Neural cell (in vitro differentiated cells): Measurements from ENCODE around the gene DIDO1.

Source experiments
- CTCF ChIP-seq: fragments of 450-650 bp; IDR thresholded peaks from 2 replicates; pipeline ENCODE4 v1.5.1; 2014; ENCODE audit warnings: antibody characterized with exemption, mild to moderate bottlenecking, moderate library complexity; ENCODE audit not compliant: poor library complexity, severe bottlenecking
- EZH2 ChIP-seq: fragments of 200-600, 300-800 bp; shearing (Covaris generic), sonication (generic); IDR thresholded peaks from 2 replicates; pipeline ENCODE4 v1.6.1; 2014; ENCODE audit warnings: antibody characterized with exemption, low read length, borderline replicate concordance, mild to moderate bottlenecking; ENCODE audit not compliant: insufficient read depth, poor library complexity, severe bottlenecking

DNA sequence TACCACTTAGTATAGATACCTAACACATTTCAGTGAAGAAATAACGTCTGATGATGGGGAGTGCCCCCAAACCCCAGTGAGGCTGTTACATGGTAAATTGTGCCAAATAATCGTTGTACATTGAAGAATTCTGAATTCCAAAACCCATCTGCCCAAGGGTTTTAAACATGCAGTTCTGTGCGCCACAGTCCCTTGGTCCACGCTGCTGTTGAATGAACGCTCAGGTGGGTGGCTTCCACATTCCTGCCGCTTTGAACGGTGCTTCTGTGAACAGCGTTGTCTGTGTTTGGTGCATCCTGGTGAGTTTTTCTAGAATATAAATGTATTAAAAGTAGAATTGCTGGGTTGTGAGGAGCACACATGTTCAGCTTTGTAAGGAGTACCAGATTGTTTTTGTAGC lies 14.6 kb upstream of the DIDO1 start:
- TF ChIP-seq EZH2 (no peak), CTCF (no peak)
